RWPE2 (cell line): ENCODE data around the gene NLRC5.
"Not testable (repeated sequence)": the region's sequence is repeated elsewhere in the genome, so short reads cannot be mapped to it uniquely, and the experiment has no call there.

Experiments
- ATAC-seq: fragments of 200-7000 bp; cut with Tn5 transposase; 3 replicates; pipeline ENCODE4 v1.9.1; 2021; ENCODE audit warnings: low read depth
- DNase-seq: peaks from one replicate; pipeline ENCODE4 v3.0.0-alpha.2; 2020; ENCODE audit warnings: low spot score
- H3K27ac ChIP-seq: fragments of 450-650 bp; 2 replicates; pipeline ENCODE4 v1.5.1; 2017; ENCODE audit warnings: mild to moderate bottlenecking; ENCODE audit not compliant: poor library complexity, severe bottlenecking
- H3K27me3 ChIP-seq: fragments of 250-450 bp; sonication (Bioruptor Pico); 2 replicates; pipeline ENCODE4 v1.5.1; 2021; ENCODE audit warnings: mild to moderate bottlenecking, moderate library complexity; ENCODE audit not compliant: insufficient read depth, poor library complexity, severe bottlenecking
- H3K36me3 ChIP-seq: fragments of 250-450 bp; sonication (Bioruptor Pico); 2 replicates; pipeline ENCODE4 v1.5.1; 2020; ENCODE audit warnings: low read depth, mild to moderate bottlenecking, moderate library complexity
- H3K4me1 ChIP-seq: fragments of 250-450 bp; sonication (Bioruptor Pico); 2 replicates; pipeline ENCODE4 v1.5.1; 2021; ENCODE audit warnings: mild to moderate bottlenecking, moderate library complexity; ENCODE audit not compliant: insufficient read depth, poor library complexity, severe bottlenecking
- H3K4me3 ChIP-seq: fragments of 250-450 bp; sonication (Bioruptor Pico); 2 replicates; pipeline ENCODE4 v1.5.1; 2021; ENCODE audit warnings: mild to moderate bottlenecking, moderate library complexity; ENCODE audit not compliant: severe bottlenecking
- H3K9me3 ChIP-seq: fragments of 250-450 bp; sonication (Bioruptor Pico); 2 replicates; pipeline ENCODE4 v1.5.1; 2021; ENCODE audit warnings: mild to moderate bottlenecking, moderate library complexity; ENCODE audit not compliant: severe bottlenecking
- TF ChIP-seq, protein P1 (sequence below): fragments of 450-650 bp; IDR thresholded peaks from one replicate; pipeline ENCODE4 v1.5.1; 2017; ENCODE audit warnings: mild to moderate bottlenecking, moderate library complexity; ENCODE audit not compliant: poor library complexity, severe bottlenecking

Gene NLRC5

DNA sequence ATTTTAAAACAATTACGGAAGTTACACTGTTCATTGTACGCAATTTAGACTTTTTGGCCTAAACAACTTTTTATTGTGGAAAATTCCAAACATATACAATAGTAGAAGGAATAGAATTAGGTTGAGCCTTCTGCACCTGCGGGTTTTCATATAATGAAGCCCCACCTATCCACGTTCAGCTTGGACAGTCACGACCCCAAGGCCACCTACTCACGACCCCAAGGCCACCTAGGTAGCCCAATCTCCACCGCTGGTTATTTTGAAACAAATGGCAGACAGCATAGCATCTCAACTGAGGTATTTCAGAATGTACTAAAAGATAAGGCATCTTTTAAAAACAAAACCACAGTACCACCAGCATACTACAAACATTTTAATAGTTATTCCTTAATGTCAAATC lies 631 bp downstream of the NLRC5 start:
- Histone ChIP-seq H3K4me3 (peak overlapping the region; percentile 56), H3K9me3 (no peaks in the 10 kb centered on the region), H3K4me1 (peaks cover 11% of the 10 kb centered on the region), H3K27ac (no peak overlapping the region), H3K36me3 (no peaks in the 10 kb centered on the region), H3K27me3 (no peaks in the 10 kb centered on the region)
- TF ChIP-seq, protein P1, sequence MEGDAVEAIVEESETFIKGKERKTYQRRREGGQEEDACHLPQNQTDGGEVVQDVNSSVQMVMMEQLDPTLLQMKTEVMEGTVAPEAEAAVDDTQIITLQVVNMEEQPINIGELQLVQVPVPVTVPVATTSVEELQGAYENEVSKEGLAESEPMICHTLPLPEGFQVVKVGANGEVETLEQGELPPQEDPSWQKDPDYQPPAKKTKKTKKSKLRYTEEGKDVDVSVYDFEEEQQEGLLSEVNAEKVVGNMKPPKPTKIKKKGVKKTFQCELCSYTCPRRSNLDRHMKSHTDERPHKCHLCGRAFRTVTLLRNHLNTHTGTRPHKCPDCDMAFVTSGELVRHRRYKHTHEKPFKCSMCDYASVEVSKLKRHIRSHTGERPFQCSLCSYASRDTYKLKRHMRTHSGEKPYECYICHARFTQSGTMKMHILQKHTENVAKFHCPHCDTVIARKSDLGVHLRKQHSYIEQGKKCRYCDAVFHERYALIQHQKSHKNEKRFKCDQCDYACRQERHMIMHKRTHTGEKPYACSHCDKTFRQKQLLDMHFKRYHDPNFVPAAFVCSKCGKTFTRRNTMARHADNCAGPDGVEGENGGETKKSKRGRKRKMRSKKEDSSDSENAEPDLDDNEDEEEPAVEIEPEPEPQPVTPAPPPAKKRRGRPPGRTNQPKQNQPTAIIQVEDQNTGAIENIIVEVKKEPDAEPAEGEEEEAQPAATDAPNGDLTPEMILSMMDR: no peak
- DNase-seq (no peak), ATAC-seq (no peak)

DNA sequence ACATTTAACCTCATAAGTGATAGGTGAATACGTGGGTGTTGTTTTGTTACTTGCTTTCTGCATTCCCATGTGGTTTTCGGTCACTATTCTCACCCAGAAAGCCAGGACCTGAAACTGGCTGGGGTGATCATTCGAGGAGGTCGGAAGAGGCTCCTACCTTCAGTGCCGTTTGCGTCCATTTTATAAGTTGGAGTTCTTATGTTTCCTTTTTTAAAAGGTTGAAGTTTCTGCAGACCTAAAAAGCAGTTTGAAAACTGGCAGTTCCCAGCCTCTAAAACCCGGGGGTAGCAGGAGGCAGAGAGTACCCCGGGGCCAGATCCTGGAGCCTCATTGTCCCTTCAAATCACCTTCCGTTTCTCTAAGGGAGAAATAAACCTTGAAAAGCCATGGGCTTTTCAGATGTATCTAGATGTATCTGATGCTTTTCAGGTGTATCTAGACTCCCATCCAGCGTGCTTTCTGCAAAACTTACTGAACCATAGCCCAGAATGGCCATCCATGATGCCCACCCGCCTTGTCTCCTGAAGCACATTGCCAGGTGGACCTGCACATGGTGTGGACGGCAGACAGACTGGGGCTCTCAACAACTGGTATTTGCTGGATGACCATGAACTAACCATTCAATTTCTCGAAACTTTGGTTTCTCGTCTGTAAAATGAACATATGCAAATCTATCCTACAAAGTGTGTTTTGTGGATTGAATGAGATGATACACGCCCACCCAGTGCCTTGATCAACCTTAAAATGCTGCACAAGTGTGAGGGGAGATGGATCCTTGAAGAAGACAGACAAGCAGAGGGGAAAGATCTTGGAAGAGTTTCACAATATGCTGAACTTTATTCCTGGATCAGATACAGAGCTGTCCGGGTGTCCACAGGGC lies 1.3 kb downstream of the NLRC5 start:
- Histone ChIP-seq H3K4me3 (no peak overlapping the region), H3K4me1 (peaks cover 7% of the 10 kb centered on the region), H3K27me3 (no peaks in the 10 kb centered on the region), H3K27ac (no peak overlapping the region), H3K9me3 (no peaks in the 10 kb centered on the region), H3K36me3 (no peaks in the 10 kb centered on the region)
- DNase-seq (no peak), ATAC-seq (no peak)
- TF ChIP-seq, protein P1: no peak

DNA sequence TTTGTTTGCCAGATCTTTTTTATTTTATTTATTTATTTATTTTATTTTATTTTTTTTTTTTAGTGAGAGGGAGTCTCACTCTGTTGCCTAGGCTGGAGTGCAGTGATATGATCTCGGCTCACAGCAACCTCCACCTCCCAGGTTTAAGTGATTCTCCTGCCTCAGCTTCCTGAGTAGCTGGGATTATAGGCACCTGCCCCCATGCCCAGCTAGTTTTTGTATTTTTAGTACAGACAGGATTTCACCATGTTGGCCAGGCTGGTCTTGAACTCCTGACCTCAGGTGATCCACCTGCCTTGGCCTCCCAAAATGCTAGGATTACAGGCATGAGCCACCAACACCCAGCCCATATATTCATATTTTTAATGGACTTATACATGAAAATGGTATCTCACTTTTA lies 3.1 kb downstream of the NLRC5 start:
- not testable (repeated sequence) for H3K4me3 ChIP-seq, H3K27me3 ChIP-seq, DNase-seq, H3K4me1 ChIP-seq, H3K27ac ChIP-seq, ATAC-seq, H3K36me3 ChIP-seq, H3K9me3 ChIP-seq

DNA sequence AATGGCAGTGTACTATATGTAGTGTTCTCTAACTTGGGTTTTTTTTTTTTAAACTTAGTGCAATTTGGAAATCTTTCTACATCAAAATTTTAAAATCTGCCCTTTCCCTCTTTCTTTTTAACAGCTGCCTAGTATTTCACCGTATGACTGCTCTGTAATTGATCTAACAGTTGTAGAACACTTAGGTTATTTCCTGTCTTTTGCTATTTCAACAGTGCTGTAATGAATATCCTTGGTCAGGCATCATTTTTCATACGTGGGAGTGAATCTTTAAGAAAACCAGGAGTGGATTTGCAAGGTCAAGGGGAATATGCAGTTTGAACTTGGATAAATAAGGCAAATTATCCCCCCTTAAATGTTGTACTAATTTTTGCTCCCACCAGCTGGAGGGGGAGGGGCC lies 3.8 kb downstream of the NLRC5 start:
- TF ChIP-seq, protein P1: no peak
- H3K27ac ChIP-seq: no peak overlapping the region
- DNase-seq: no peak
- H3K36me3 ChIP-seq: no peaks in the 10 kb centered on the region
- H3K4me3 ChIP-seq: no peak overlapping the region
- H3K27me3 ChIP-seq: no peaks in the 10 kb centered on the region
- no peak for ATAC-seq
- no peaks in the 10 kb centered on the region for H3K9me3 ChIP-seq
- H3K4me1 ChIP-seq: peaks cover 7% of the 10 kb centered on the region

DNA sequence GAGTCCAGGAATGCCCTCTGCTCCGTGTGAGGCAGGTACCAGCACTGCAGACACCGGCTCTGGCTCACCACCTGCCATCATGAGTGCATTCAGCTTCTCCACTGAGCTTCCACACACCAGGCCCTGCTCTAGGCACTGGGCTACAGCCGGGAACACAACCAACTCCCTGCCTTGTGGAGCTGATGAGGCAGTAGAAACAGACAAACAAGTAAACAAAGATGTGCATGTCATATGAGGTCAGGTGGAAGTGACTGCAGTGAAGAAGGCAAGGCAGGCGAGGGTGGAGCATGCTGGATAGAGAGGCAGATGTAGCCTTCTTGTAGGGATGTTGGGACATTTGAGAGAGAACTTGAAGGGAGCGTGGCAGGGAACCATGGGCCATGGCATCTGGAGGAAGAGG lies 5.0 kb downstream of the NLRC5 start:
- DNase-seq (no peak), ATAC-seq (no peak)
- Histone ChIP-seq H3K36me3 (no peaks in the 10 kb centered on the region), H3K27ac (no peak overlapping the region), H3K9me3 (no peaks in the 10 kb centered on the region), H3K27me3 (no peaks in the 10 kb centered on the region), H3K4me1 (peaks cover 7% of the 10 kb centered on the region), H3K4me3 (no peak overlapping the region)
- TF ChIP-seq, protein P1: no peak
